ENCODE measurements around the gene AKT3. TPM values are rescaled to one million over a fixed set of nuclear protein-coding genes. Genes with fewer than 3 reads are reported as not detected.
A peak's percentile ranks its signal among the peaks of the same experiment; 100 is the strongest.

Gene AKT3
- polyA plus RNA-seq, 6 donors from 2014 or later, result 2.8 to 6.4 (median 3.5) TPM; not detected in 1

DNA sequence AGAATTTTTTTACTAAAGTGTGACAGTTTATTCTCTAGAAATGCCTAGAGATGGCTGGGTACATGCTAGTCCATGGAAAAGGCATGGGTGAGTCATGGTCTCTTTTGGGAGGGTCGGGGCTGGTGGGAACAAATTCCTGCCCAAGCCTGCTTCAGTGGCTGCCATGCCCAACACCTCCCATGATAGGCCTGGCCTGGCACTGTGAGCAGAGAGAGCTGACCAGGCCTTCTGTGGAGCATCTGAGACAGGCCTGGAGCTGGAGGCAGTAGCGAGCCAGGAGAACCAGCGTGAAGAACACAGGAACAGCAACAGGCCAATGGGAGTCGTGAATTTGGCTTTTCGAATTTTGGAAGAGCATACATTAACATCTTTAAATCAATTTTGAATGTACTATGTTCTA, 385.0 kb downstream of the AKT3 start:
- no peak for ATAC-seq (ENCODE audit: low read depth in 2 of 2)
- DNase-seq, result no peak
- H3K36me3 Mint-ChIP-seq, result peaks cover 2 to 7% of the 10 kb centered on the region in 2 donors
- no peaks in the 10 kb centered on the region for H3K9me3 Mint-ChIP-seq
- peak overlapping the region in 1 of 8 donors; percentile 51 for H3K4me3 Mint-ChIP-seq
- peak overlapping the region in 2 of 6 donors; percentile 47 to 53 for H3K27ac Mint-ChIP-seq
- no peaks in the 10 kb centered on the region for H3K27me3 Mint-ChIP-seq
- H3K4me1 Mint-ChIP-seq, result peaks cover 0 to 8% (median 6%) of the 10 kb centered on the region in 3 donors

DNA sequence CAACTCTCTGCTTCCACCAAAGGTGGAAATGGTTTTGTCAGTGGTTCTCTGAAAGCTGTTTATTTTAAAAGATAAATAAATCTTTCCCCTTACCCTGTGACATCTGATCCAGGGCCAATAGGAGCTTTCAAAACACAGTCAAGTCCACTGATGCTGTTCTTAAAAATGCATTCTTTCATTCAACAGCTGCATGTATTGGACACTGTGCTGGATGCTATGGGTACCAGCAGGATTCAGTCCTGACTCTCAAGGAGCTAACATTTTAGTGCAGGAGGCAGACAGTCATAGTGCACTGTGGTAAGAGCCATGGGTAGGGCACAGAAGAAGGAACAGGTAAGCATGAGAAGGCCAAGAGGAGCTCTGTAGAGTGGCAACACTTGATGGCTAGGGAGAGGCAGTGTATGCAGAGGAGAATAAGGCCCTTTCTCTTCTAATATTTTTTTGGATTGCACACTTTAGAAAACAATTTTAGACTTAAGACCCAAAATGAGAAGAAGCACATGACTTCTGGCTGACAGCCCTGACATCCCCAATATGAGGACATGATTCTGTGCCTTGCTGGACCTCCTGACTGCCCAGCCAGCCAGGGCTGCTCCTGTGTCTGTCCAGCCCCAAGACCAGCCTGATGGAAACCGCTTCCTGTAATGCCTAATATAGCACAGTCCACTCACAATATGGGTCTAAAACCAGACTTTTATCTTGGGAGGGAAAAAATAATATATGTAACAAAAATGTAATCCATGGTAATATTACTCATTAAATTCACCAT, 386.9 kb downstream of the AKT3 start:
- DNase-seq (no peak), ATAC-seq (ENCODE audit: low read depth in 2 of 2) (no peak)
- H3K4me3 Mint-ChIP-seq, result no peak overlapping the region
- peaks cover 0 to 7% of the 10 kb centered on the region in 2 donors for H3K36me3 Mint-ChIP-seq
- H3K9me3 Mint-ChIP-seq, result no peaks in the 10 kb centered on the region
- peaks cover 9 to 20% (median 18%) of the 10 kb centered on the region in 3 donors for H3K4me1 Mint-ChIP-seq
- peak overlapping the region in 2 of 6 donors; percentile 9 to 28 for H3K27ac Mint-ChIP-seq
- no peaks in the 10 kb centered on the region for H3K27me3 Mint-ChIP-seq

DNA sequence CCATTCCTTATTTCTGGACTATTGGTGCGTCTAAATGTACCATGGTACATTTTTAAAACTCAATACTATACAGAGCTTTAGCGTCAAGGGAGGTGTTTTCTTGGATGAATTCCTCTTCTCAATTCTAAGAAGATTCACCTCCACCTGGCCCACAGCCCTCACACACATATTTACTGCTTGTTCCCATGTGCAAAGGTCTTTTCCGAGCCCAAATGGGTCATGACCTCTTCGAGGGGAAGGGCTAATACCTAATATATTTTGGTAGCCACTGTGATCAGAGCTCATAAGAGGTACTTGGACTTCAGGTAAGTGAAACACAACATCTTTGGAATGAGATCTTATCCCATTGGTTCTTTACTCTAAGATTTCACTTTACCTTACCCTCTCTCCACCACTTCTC, 388.3 kb downstream of the AKT3 start:
- no peak for ATAC-seq (ENCODE audit: low read depth in 2 of 2)
- peaks cover 9 to 20% (median 18%) of the 10 kb centered on the region in 3 donors for H3K4me1 Mint-ChIP-seq
- DNase-seq, result no peak
- no peak overlapping the region for H3K27ac Mint-ChIP-seq
- no peaks in the 10 kb centered on the region for H3K27me3 Mint-ChIP-seq
- H3K36me3 Mint-ChIP-seq, result no peaks in the 10 kb centered on the region
- no peak overlapping the region for H3K4me3 Mint-ChIP-seq
- no peaks in the 10 kb centered on the region for H3K9me3 Mint-ChIP-seq

DNA sequence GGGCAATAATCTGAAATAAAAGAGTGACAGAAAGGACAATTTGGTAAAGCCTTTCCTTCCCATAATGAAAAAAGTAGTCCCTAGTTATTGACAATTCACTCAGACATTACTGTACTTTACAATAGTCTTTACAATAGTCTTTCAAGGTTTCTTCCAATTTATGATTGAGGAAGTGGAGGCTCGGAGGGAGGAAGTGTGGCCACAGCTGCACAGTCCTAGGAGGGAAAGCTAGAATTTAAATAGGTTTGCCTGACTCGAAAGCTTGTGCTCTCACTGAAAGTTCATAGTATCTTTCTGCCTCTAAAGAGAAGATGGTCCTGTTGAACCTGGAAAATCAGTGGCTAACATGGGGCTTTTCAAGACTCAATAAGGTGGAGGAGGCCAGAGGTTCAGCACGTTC, 391.0 kb downstream of the AKT3 start:
- Mint-ChIP-seq H3K4me1 (peaks cover 9 to 20% (median 18%) of the 10 kb centered on the region in 3 donors), H3K36me3 (no peaks in the 10 kb centered on the region), H3K4me3 (peak overlapping the region in 5 of 8 donors; percentile 11 to 67 (median 20)), H3K9me3 (no peaks in the 10 kb centered on the region), H3K27me3 (no peaks in the 10 kb centered on the region), H3K27ac (peak overlapping the region in 5 of 6 donors; percentile 14 to 87 (median 42))
- ATAC-seq (ENCODE audit: low read depth in 2 of 2) (peak; percentile 80 to 89), DNase-seq (no peak)

DNA sequence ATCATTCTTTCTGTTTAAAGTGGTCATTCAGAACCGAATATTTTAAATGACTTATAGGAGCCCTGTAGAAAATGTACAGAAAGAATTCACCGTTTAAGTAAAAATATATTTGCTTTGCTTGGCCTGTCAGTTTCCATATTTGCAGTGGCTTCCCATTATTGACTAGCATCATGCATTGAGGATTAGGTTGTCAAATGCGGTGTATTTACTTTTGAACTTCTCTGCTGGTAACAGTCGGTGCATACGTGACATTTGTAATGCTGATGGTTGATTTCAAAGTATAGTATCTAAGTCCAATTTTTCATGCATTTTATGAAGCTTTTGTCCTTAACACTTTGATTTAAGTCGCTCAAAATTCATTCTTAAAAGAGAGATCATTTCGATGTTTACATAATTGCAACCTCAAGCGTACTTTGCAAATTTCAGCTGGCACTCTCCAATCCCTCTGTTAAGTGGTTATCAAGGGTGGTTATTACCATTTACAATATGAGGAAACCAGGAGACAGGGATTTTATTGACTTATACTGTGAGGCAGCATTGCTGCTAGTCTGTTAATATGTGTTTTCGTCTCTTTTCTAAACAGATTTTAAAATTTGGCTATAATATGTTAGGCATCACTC, 392.6 kb downstream of the AKT3 start:
- DNase-seq (no peak), ATAC-seq (ENCODE audit: low read depth in 2 of 2) (no peak)
- Mint-ChIP-seq H3K4me1 (peaks cover 9 to 20% (median 18%) of the 10 kb centered on the region in 3 donors), H3K27ac (peak overlapping the region in 3 of 6 donors; percentile 22 to 49 (median 30)), H3K4me3 (no peak overlapping the region), H3K9me3 (no peaks in the 10 kb centered on the region), H3K27me3 (no peaks in the 10 kb centered on the region), H3K36me3 (no peaks in the 10 kb centered on the region)

DNA sequence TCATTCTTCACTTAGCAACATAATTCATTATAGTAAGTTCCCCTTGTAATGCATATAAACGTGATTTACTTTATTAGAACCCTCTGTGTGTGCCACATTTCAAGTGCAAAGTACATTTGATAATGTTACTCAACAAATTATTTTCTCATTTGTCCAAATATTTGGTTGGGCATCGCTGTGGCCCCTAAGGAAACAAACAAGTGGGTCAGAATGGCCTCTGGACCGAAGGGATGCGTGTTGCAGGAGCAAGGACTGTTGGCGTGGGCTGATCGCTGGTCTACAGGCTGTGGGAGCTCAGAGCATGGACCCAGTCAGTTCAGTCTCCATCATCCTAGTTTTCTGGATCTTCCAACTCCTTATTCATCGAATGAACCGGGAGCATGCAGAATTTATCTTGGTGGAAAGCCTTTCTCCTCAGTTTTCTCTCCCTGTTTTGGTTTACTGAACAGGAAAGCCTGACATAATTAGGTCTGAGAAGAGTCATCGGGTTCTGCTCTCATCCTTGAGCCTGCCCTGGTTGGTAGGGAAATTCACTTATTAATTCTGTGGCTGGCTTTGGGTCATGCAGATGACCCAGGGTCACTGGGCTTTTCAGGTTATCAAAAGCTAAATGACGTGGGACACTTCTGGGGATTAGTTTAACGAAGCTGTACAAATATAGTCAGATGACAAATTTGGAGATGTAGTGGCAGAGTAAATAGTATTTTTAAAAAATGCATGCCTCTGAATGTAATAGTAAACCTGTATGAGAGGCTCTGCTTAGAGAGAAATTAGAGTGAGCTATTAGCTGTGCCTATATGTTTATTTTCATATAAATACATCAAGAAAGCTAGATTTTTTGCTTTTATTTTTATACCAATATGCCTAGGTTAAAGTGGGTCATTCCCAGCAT, 394.0 kb downstream of the AKT3 start:
- no peak overlapping the region for H3K4me3 Mint-ChIP-seq
- H3K27me3 Mint-ChIP-seq, result no peaks in the 10 kb centered on the region
- ATAC-seq (ENCODE audit: low read depth in 2 of 2) (no peak), DNase-seq (no peak)
- no peaks in the 10 kb centered on the region for H3K36me3 Mint-ChIP-seq
- H3K27ac Mint-ChIP-seq, result peak overlapping the region in 1 of 6 donors; percentile 33
- H3K4me1 Mint-ChIP-seq, result peaks cover 12 to 33% (median 29%) of the 10 kb centered on the region in 3 donors
- no peaks in the 10 kb centered on the region for H3K9me3 Mint-ChIP-seq

DNA sequence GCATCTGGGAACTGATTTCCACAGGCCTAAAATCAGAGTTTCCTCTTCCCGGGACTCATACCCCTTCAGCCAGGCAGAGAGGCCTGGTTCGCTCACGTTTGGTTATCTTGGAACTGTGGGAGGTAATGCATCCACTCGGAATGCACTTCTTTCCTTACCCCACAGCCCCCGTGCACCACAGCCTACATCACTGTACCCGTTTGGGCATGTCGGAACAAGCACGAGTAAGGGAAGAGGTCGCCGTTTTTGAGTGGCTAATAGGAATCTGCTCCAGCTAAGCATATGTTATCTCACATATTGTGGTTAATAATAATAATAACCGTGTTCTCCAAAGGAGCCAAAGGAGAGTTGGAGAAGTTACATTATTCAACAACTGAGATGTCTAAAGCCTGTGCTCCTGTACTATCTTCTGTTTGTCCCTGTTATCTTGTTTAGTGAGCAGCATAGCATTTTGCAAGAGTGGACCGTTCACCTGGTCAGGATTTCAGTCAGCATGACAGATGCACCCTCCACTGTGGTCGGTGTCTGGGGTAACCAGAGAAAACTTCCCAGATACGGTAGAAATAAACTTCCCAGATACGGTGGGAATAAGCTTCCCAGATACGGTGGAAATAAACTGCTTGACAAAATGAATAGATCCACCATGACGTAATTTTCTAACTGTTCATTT, 395.6 kb downstream of the AKT3 start:
- DNase-seq (no peak), ATAC-seq (ENCODE audit: low read depth in 2 of 2) (no peak)
- H3K27ac Mint-ChIP-seq, result peak overlapping the region in 2 of 6 donors; percentile 38 to 86
- no peaks in the 10 kb centered on the region for H3K27me3 Mint-ChIP-seq
- no peaks in the 10 kb centered on the region for H3K9me3 Mint-ChIP-seq
- peaks cover 12 to 24% (median 21%) of the 10 kb centered on the region in 3 donors for H3K4me1 Mint-ChIP-seq
- H3K4me3 Mint-ChIP-seq, result no peak overlapping the region
- no peaks in the 10 kb centered on the region for H3K36me3 Mint-ChIP-seq

DNA sequence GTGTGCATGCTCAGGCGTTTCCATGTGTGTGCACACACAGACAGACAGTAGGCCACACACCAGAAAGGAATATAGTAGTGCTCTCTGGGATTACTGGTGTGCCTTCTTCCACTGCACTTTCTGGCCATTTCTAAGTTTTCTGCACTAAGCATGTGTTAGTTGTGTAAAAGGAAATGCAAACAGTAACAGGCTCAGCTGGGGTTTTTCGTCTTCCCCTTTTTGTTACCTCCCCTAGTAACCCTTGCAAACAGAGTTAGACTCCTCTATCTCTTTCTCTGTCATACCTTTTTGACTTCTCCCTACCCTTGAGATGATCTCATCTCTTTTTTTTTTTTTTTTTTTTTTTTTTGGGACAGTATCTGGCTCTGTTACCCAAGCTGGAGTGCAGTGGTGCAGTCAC, 398.0 kb downstream of the AKT3 start:
- H3K4me3 Mint-ChIP-seq, result peak overlapping the region in 2 of 8 donors; percentile 40 to 60
- H3K27ac Mint-ChIP-seq, result peak overlapping the region in 4 of 6 donors; percentile 15 to 85 (median 46)
- DNase-seq (peak; percentile 20), ATAC-seq (ENCODE audit: low read depth in 2 of 2) (peak; percentile 98 to 99)
- H3K27me3 Mint-ChIP-seq, result no peaks in the 10 kb centered on the region
- peaks cover 11 to 19% (median 17%) of the 10 kb centered on the region in 3 donors for H3K4me1 Mint-ChIP-seq
- H3K36me3 Mint-ChIP-seq, result no peaks in the 10 kb centered on the region
- H3K9me3 Mint-ChIP-seq, result no peaks in the 10 kb centered on the region

DNA sequence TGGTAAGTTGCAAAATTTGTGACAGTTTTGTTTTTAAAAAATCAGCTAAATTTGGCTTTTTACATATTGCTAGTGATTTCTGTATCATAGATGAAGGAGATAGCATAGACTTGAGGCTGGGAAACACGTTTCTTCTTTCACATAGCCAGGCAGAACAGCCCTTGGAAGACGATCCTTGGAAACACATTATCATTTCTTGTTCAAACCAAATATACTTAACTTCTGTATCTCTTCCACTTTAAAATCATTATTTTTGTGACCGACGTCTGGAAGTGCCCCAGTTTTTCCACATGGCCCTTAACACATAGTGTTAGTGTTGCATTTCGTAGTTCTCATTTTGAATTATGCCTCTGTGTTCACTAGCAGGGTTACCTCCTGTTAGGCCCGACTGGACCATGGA, 400.7 kb downstream of the AKT3 start:
- Mint-ChIP-seq H3K27me3 (no peaks in the 10 kb centered on the region), H3K4me1 (peaks cover 11 to 28% (median 17%) of the 10 kb centered on the region in 3 donors), H3K27ac (no peak overlapping the region), H3K36me3 (no peaks in the 10 kb centered on the region), H3K4me3 (peak overlapping the region in 1 of 8 donors; percentile 38), H3K9me3 (no peaks in the 10 kb centered on the region)
- DNase-seq, result no peak
- ATAC-seq (ENCODE audit: low read depth in 2 of 2), result no peak

DNA sequence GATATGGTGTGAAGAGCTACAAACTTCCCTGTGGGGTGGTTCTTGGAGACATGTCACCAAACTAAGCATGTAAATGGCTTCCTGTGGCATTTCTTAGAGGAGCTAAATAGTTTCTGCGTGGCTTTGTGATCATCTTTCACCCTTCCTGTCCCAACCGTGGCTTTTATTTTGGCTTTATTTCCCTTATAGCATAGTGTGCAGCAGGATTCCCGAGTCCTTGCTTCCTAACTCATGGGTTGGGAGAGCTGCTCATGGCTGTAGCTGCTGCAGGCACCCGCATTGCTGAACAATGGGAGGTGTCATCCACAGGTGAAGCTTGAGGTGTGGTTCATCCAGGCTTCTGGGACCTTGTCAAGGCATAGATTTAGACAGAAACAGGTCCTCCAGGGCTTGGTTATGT, 402.2 kb downstream of the AKT3 start:
- Mint-ChIP-seq H3K27ac (peak overlapping the region in 3 of 6 donors; percentile 49 to 57 (median 55)), H3K9me3 (no peaks in the 10 kb centered on the region), H3K36me3 (no peaks in the 10 kb centered on the region), H3K4me3 (peak overlapping the region in 2 of 8 donors; percentile 5 to 17), H3K27me3 (no peaks in the 10 kb centered on the region), H3K4me1 (peaks cover 18 to 41% (median 23%) of the 10 kb centered on the region in 3 donors)
- ATAC-seq (ENCODE audit: low read depth in 2 of 2) (no peak), DNase-seq (no peak)

DNA sequence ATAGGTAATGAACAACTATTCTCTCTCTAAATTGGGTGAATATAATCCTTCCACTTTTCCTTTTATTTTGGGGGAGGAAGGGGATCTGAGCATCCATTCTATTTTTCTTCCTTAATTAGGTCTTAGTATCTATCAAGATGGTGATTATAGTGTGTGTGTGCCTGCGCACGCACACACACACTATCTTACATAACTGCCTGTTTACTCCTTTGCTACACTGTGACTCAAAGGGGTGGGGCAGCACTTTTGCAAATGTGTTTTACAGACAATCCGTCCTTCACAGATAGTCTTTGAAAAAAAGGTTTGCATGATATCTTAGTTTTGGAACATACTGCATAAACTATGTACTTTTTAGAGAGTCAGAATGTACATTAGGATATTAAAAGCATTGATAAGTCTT, 402.7 kb downstream of the AKT3 start:
- no peak overlapping the region for H3K27ac Mint-ChIP-seq
- H3K4me1 Mint-ChIP-seq, result peaks cover 19 to 46% (median 25%) of the 10 kb centered on the region in 3 donors
- H3K4me3 Mint-ChIP-seq, result no peak overlapping the region
- H3K36me3 Mint-ChIP-seq, result no peaks in the 10 kb centered on the region
- no peaks in the 10 kb centered on the region for H3K27me3 Mint-ChIP-seq
- H3K9me3 Mint-ChIP-seq, result no peaks in the 10 kb centered on the region
- ATAC-seq (ENCODE audit: low read depth in 2 of 2) (no peak), DNase-seq (no peak)

DNA sequence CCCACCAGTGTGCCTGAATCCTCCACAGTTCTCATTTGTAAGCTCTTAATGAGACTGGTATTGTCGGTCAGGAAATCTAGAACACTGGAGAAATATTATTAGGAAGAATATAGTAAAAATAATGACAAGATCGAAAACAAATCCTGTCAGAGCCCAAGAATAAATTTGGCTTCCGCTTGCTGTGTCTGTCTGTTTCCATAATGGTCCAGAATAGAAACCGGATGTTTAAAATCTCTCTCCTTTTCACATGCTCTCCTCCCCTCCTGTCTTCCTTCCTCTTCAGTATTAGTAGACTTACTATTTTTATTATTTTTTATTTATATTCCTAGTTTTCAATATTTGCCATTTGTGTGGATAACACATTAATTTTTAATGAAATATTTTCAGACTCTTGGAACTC, 406.5 kb downstream of the AKT3 start:
- ATAC-seq (ENCODE audit: low read depth in 2 of 2) (peak in 1 of 2 donors; percentile 36), DNase-seq (no peak)
- H3K4me1 Mint-ChIP-seq, result peaks cover 20 to 46% (median 28%) of the 10 kb centered on the region in 3 donors
- H3K27ac Mint-ChIP-seq, result peak overlapping the region in 5 of 6 donors; percentile 22 to 82 (median 69)
- no peaks in the 10 kb centered on the region for H3K36me3 Mint-ChIP-seq
- no peaks in the 10 kb centered on the region for H3K9me3 Mint-ChIP-seq
- peak overlapping the region; percentile 3 to 82 (median 59) for H3K4me3 Mint-ChIP-seq
- H3K27me3 Mint-ChIP-seq, result no peaks in the 10 kb centered on the region

DNA sequence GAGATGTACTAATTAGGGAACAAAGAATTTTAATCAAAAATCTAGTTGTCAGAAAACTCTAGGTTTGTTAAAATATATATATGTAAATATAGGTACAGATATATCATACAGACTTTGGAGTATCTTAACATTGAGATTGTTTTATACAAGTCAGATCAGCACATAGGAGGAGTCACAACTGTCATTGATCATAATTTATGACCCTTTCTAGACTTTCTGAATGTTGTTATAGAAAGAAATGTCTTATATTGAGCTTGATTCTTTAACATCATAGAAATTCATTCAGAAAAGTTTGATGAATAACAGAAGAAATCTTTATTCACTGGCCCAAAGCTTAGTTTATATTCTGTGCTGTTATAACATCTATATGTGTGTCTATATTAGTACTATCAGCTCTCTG, 408.4 kb downstream of the AKT3 start:
- Mint-ChIP-seq H3K4me3 (peak overlapping the region in 1 of 8 donors; percentile 36), H3K27ac (peak overlapping the region in 2 of 6 donors; percentile 4 to 71), H3K27me3 (no peaks in the 10 kb centered on the region), H3K9me3 (no peaks in the 10 kb centered on the region), H3K36me3 (peaks cover 0 to 4% of the 10 kb centered on the region in 2 donors), H3K4me1 (peaks cover 19 to 39% (median 21%) of the 10 kb centered on the region in 3 donors)
- DNase-seq (no peak), ATAC-seq (ENCODE audit: low read depth in 2 of 2) (no peak)
